GM18502 (cell line): ENCODE data around the gene UTP3.
"Not testable (repeated sequence)": the region's sequence is repeated elsewhere in the genome, so short reads cannot be mapped to it uniquely, and the experiment has no call there.

Experiments
- ATAC-seq: cut with Tn5 transposase; IDR thresholded peaks from one replicate; pipeline ENCODE4 v1.9.1; 2021; ENCODE audit warnings: mild to moderate bottlenecking; ENCODE audit not compliant: unreplicated experiment, poor library complexity

The UTP3 gene

GRCh38 chr4:70713453-70714078 is 25.2 kb downstream of the UTP3 start:
- ATAC-seq: peak; percentile 56

DNA sequence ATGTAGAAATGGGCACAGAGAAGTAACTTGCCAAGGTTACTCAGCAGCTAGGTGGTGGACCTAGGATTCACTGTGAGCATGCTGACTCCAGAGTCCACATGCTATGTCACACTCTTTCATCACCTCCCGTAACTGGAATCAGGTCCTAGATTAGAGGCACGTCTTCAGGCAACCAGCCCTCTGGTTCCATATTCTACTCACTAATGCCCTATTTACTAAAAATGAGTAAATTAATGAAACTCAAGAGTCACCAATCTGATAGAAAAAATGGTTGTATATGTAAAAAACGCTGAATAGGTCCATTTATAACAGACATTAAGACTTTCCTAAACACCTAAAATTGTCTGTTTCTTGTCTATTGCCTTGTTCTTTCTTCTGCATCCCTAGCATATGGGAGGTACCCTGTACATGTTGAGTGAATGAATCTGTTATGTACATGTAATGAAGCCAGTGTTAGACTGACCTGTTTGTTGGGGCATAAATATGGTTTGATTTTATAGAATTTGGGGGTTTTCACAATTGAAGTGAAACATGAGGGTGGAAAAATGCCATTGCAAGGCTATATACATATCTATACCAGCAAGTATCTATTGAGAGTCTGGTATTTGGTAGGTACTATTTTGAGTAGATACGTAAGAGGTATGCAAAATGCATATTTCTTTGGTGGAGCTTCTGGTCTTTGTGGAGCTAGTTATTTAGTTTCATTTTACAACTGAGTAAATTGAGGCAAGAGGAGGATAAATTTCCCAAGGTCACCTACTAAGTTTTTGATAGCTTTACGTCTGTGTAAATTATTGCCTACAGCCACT is 26.0 kb downstream of the UTP3 start:
- peak; percentile 61 for ATAC-seq

- ATAC-seq: no peak
Observed at GRCh38 chr4:70715097-70715496, 26.8 kb downstream of the UTP3 start.

DNA sequence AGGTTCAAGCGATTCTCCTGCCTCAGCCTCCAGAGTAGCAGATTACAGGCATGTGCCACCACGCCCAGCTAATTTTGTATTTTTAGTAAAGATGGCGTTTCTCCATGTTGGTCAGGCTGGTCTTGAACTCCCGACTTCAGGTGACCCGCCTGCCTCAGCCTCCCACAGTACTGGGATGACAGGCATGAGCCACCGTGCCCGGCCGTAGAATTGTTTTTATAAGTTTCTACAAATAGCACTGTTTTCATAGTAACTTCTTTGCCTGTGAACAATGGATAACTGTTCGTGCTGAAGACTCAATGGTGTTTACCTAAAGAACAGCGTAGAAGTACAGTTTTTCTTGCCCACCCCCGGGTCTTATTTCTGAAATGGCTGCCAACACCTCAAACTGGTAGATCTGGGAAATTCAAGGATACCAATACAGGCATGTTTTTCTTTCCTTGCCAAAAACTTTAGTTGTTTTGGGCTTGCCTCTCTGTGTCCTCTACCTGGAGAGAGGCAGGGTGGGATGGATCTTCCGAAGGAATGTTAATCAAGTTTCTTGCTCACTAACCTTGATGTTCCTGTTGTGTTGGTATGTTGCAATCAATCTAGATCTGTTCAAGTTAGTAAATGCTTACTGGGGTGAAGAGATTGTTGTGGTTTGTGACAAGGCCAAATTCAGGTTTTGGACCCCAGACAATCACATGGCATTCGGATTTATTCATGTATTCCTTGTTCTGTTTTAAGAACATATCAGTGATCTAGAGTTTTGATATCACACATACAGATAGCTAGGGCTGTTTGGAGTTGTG is 30.7 kb downstream of the UTP3 start:
- ATAC-seq: no peak

DNA sequence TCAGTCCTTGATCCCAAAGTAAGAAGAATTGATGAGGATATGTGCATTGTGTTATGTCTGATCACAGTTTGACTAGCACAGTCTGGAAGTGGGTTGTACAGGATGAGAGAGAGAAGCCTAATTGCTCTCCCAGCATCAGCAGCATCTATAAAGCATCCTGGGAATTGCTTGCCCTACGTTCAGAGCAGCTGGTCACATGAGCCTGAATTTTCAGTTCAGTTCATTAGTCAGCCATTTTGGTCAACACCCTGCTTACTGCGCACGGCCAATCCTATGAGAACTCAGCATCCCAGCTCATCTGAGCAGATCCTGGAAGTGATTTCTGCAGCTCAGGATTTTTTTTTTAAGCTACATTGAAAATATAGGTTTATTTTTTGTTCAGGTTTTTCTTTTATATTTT is 33.4 kb downstream of the UTP3 start, which contains the start of gene RUFY3:
Gene RUFY3, plus strand, starts transcription at position 218 of the 400 bp plus-strand sequence. CDS start 610 bp downstream, outside the sequence.
- ATAC-seq: no peak

GRCh38 chr4:70722199-70722791 is 34.0 kb downstream of the UTP3 start:
- no peak for ATAC-seq

DNA sequence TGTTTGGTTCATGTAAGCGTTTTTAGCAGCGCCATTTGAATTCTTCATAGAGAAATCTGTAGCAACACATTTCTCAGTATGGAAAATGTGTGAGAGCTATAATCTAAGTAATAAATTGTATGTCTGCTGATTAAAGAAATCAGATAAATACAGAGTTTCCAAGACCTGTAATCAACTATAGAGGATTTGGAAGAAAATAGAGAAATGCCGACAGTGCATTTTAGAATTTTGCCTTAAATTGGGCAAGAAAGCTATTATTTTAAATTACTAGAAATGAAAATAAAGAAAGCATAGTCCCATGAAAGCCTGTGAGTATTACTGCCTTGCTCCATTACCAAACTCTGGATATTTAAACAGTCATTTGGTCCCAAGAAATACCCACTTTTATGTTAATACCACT is 36.1 kb downstream of the UTP3 start:
- ATAC-seq: no peak

GRCh38 chr4:70725633-70726032 is 37.3 kb downstream of the UTP3 start:
- ATAC-seq: no peak

DNA sequence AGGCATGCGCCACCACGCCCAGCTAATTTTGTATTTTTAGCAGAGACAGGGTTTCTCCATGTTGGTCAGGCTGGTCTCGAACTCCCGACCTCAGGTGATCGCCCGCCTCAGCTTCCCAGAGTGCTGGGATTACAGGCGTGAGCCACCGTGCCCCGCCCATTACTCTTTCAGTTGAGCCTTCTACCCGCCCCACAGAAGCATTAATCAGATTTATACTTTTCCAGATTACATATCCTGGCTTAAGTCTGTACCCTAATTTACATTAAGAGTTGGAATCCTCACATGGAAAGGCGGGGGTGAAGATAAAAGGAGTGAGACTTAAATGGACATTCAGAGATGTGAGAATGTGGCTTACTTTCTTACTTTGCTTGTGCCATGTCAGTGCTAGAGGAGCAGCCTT is 38.2 kb downstream of the UTP3 start:
- ATAC-seq: not testable (repeated sequence)

- ATAC-seq: no peak
Observed at GRCh38 chr4:70728091-70728490, 39.8 kb downstream of the UTP3 start.

DNA sequence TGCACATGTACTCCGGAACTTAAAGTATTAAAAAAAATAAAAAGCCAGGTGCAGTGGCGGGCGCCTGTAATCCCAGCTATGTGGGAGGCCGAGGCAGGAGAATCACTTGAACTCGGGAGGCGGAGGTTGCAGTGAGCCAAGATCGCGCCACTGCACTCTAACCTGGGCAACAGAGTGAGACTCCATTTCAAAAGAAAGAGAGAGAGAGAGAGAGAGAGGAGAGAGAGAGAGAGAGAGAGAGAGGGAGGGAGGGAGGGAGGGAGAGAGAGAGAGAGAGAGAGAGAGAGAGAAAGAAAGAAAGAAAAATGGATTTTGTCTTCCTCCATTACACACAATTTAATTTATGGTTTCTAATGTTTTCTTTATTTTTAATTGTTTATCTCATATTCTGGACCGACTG is 44.5 kb downstream of the UTP3 start:
- ATAC-seq: not testable (repeated sequence)

GRCh38 chr4:70734168-70734954 is 46.0 kb downstream of the UTP3 start:
- peak; percentile 94 for ATAC-seq

DNA sequence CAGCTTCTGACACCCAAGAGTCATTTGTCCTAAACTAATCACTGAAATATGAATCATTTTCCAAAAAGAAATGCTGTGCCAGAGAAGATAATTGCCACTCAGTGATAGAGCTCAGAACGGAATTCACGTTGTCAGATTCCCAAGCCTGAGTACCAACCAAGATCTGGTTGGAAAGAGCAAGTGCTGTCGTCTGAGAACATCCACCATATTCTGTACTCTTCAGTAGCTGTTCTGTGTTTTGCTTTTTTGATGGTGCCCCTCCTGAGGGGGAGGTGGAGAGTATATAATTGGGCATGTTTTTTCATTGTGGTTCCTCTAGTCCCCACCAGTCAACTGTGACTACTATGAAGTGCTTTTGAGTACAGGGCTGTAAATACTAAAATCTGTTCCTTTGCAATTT is 46.6 kb downstream of the UTP3 start:
- ATAC-seq: peak; percentile 19

DNA sequence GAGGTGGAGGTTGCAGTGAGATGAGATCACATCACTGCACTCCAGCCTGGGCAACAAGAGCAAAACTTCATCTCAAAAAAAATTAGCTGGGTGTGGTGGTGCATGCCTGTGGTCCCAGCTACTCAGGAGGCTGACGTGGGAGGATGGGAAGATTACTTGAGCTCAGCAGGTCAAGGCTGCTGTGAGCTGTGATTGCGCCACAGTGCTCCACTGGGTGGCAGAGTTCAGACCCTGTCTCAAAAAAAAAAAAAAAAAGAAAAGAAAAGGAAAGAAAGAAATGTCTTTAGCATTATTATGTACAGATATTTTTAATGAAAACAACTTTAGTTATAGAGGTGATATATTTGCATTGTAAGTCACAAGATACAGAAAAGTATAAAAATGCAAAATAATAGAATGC is 47.6 kb downstream of the UTP3 start:
- ATAC-seq: not testable (repeated sequence)

GRCh38 chr4:70737006-70737405 is 48.7 kb downstream of the UTP3 start:
- ATAC-seq: no peak

DNA sequence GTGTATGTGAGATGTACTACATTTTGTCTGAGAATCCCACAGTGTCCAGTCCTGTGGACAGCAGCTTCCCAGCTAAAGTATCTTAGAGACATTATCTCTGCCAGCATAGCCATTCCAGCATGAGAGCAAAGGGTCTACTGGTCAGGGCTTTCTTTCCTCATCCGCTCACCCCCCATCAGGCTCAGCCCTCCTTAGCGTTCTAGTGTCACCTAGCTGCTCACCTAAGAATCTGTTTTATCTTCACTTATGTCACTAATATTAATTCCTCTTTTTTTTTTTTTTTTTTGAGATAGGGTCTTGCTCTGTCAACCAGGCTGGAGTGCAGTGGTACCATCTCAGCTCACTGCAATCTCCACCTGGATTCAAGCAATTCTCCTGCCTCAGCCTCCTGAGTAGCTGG is 49.1 kb downstream of the UTP3 start:
- ATAC-seq: no peak

DNA sequence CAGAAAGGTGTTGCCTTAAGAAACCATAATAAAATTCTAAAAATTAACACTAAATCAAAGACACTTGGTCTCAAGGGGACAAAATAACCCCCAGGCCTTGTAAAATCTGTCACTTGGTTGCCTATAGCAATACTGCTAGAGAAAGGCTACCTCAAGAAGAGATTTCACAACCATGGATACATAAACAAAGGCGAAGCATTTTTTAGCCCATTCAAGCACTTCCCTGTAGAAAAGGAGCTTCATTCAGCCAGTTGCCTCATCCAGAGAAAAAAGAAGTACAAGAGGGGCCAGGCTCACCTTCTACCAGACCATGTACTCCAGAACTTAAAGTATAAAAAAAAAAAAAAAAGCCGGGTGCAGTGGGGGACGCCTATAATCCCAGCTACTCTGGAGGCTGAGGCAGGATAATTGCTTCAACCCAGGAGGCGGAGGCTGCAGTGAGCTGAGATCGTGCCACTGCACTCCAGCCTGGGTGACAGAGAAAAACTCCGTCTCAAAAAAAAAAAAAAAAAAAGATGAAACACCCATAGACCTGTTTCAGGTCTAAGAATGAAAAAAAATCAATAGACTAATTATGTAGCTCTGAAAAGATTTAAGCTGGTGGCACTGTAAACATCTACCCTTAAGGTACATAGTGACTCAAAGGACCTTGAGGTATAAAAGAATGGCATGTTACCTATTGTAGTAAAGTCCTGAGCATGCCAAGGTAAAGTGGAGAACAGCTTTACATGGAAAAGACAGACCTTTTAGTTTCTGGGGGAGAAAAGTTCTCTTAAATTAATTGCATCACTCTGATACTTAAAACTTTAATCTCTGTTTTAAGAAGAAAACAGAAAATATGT is 51.4 kb downstream of the UTP3 start:
- no peak for ATAC-seq
